ENCODE measurements around the gene VPS39. TPM values are rescaled to one million over a fixed set of nuclear protein-coding genes. Genes with fewer than 3 reads are reported as not detected.

VPS39 gene
- total RNA-seq, 1 experiment from 2014 or later: 15.9 TPM

- DNase-seq (ENCODE audit: low read depth): no peak
- in situ Hi-C loops (cut with HindIII; ENCODE audit: low pct_unique_long_range_greater_than_20kb, low sequenced_read_pairs): no loop called here
These were observed 2.6 kb upstream of the VPS39 start for GRCh38 chr15:42210696-42211095.

GRCh38 chr15:42206406-42206805 lies 1.7 kb downstream of the VPS39 start:
- DNase-seq (ENCODE audit: low read depth): no peak
- in situ Hi-C loops (cut with HindIII; ENCODE audit: low pct_unique_long_range_greater_than_20kb, low sequenced_read_pairs): no loop called here

GRCh38 chr15:42203891-42204290 lies 4.2 kb downstream of the VPS39 start:
- in situ Hi-C loops (cut with HindIII; ENCODE audit: low pct_unique_long_range_greater_than_20kb, low sequenced_read_pairs): no loop called here
- DNase-seq (ENCODE audit: low read depth): no peak

GRCh38 chr15:42202653-42203052 lies 5.5 kb downstream of the VPS39 start:
- no peak for DNase-seq (ENCODE audit: low read depth)
- in situ Hi-C loops (cut with HindIII; ENCODE audit: low pct_unique_long_range_greater_than_20kb, low sequenced_read_pairs): no loop called here

GRCh38 chr15:42201801-42202200 lies 6.3 kb downstream of the VPS39 start:
- DNase-seq (ENCODE audit: low read depth): no peak
- in situ Hi-C loops (cut with HindIII; ENCODE audit: low pct_unique_long_range_greater_than_20kb, low sequenced_read_pairs): no loop called here

- no peak for DNase-seq (ENCODE audit: low read depth)
- in situ Hi-C loops (cut with HindIII; ENCODE audit: low pct_unique_long_range_greater_than_20kb, low sequenced_read_pairs): no loop called here
These were observed 9.0 kb downstream of the VPS39 start for GRCh38 chr15:42199126-42199525.

GRCh38 chr15:42198516-42198915 lies 9.6 kb downstream of the VPS39 start:
- in situ Hi-C loops (cut with HindIII; ENCODE audit: low pct_unique_long_range_greater_than_20kb, low sequenced_read_pairs): no loop called here
- DNase-seq (ENCODE audit: low read depth): no peak

- in situ Hi-C loops (cut with HindIII; ENCODE audit: low pct_unique_long_range_greater_than_20kb, low sequenced_read_pairs): no loop called here
- peak; percentile 9 for DNase-seq (ENCODE audit: low read depth)
These were observed 13.6 kb downstream of the VPS39 start for GRCh38 chr15:42194513-42194912.

- in situ Hi-C loops (cut with HindIII; ENCODE audit: low pct_unique_long_range_greater_than_20kb, low sequenced_read_pairs): no loop called here
- no peak for DNase-seq (ENCODE audit: low read depth)
These were observed 14.7 kb downstream of the VPS39 start for GRCh38 chr15:42193383-42193782.

GRCh38 chr15:42191610-42192346 lies 16.3 kb downstream of the VPS39 start:
- no peak for DNase-seq (ENCODE audit: low read depth)
- in situ Hi-C loops (cut with HindIII; ENCODE audit: low pct_unique_long_range_greater_than_20kb, low sequenced_read_pairs): no loop called here

- no peak for DNase-seq (ENCODE audit: low read depth)
- in situ Hi-C loops (cut with HindIII; ENCODE audit: low pct_unique_long_range_greater_than_20kb, low sequenced_read_pairs): no loop called here
These were observed 17.7 kb downstream of the VPS39 start for GRCh38 chr15:42190370-42190769.

GRCh38 chr15:42185801-42186200 lies 22.3 kb downstream of the VPS39 start:
- in situ Hi-C loops (cut with HindIII; ENCODE audit: low pct_unique_long_range_greater_than_20kb, low sequenced_read_pairs): no loop called here
- DNase-seq (ENCODE audit: low read depth): no peak

- no peak for DNase-seq (ENCODE audit: low read depth)
- in situ Hi-C loops (cut with HindIII; ENCODE audit: low pct_unique_long_range_greater_than_20kb, low sequenced_read_pairs): no loop called here
These were observed 23.4 kb downstream of the VPS39 start for GRCh38 chr15:42184736-42185135.

GRCh38 chr15:42184296-42184695 lies 23.8 kb downstream of the VPS39 start:
- DNase-seq (ENCODE audit: low read depth): no peak
- in situ Hi-C loops (cut with HindIII; ENCODE audit: low pct_unique_long_range_greater_than_20kb, low sequenced_read_pairs): no loop called here

- in situ Hi-C loops (cut with HindIII; ENCODE audit: low pct_unique_long_range_greater_than_20kb, low sequenced_read_pairs): no loop called here
- DNase-seq (ENCODE audit: low read depth): no peak
These were observed 25.1 kb downstream of the VPS39 start for GRCh38 chr15:42182961-42183360.

- DNase-seq (ENCODE audit: low read depth): no peak
- in situ Hi-C loops (cut with HindIII; ENCODE audit: low pct_unique_long_range_greater_than_20kb, low sequenced_read_pairs): no loop called here
These were observed 25.7 kb downstream of the VPS39 start for GRCh38 chr15:42182328-42182886.

- in situ Hi-C loops (cut with HindIII; ENCODE audit: low pct_unique_long_range_greater_than_20kb, low sequenced_read_pairs): no loop called here
- DNase-seq (ENCODE audit: low read depth): no peak
These were observed 30.0 kb downstream of the VPS39 start for GRCh38 chr15:42178056-42178455.

GRCh38 chr15:42175671-42176070 lies 32.4 kb downstream of the VPS39 start:
- DNase-seq (ENCODE audit: low read depth): no peak
- in situ Hi-C loops (cut with HindIII; ENCODE audit: low pct_unique_long_range_greater_than_20kb, low sequenced_read_pairs): no loop called here

GRCh38 chr15:42172475-42172874 lies 35.6 kb downstream of the VPS39 start:
- DNase-seq (ENCODE audit: low read depth): no peak
- in situ Hi-C loops (cut with HindIII; ENCODE audit: low pct_unique_long_range_greater_than_20kb, low sequenced_read_pairs): no loop called here

- in situ Hi-C loops (cut with HindIII; ENCODE audit: low pct_unique_long_range_greater_than_20kb, low sequenced_read_pairs): no loop called here
- DNase-seq (ENCODE audit: low read depth): no peak
These were observed 36.3 kb downstream of the VPS39 start for GRCh38 chr15:42171795-42172194.

Data from Caki2 (cell line).